T-helper 17 cell (primary cell): ENCODE data around the gene EFL1. TPM values are rescaled to one million over a fixed set of nuclear protein-coding genes. Genes with fewer than 3 reads are reported as not detected.
A peak's percentile ranks its signal among the peaks of the same experiment; 100 is the strongest.
"Not testable (repeated sequence)": the region's sequence is repeated elsewhere in the genome, so short reads cannot be mapped to it uniquely, and the experiment has no call there.

Experiments used
- ATAC-seq: fragments of 150-1000 bp; cut with Tn5 transposase; 2 replicates; pipeline ENCODE4 v1.10.0; 2021; ENCODE audit warnings: mild to moderate bottlenecking, moderate library complexity
- DNase-seq, 3 donors: peaks; one replicate each; pipeline versions ENCODE4 v3.0.0 to v3.0.0-alpha.2; 2020 to 2021
- H3K9me3 ChIP-seq: one replicate; pipeline ENCODE4 v1.7.0; 2013; ENCODE audit warnings: low read length, mild to moderate bottlenecking; ENCODE audit not compliant: control insufficient read depth, poor library complexity, severe bottlenecking
- H3K27ac Mint-ChIP-seq: one replicate; pipeline ENCODE4 v1.8.0; 2022; ENCODE audit warnings: mild to moderate bottlenecking, moderate library complexity, mixed read lengths
- H3K27me3 Mint-ChIP-seq: one replicate; pipeline ENCODE4 v1.8.0; 2022; ENCODE audit warnings: mixed read lengths
- H3K36me3 Mint-ChIP-seq: one replicate; pipeline ENCODE4 v1.8.0; 2022; ENCODE audit warnings: low read depth, mixed read lengths
- H3K4me1 Mint-ChIP-seq: one replicate; pipeline ENCODE4 v1.8.0; 2022; ENCODE audit warnings: mild to moderate bottlenecking, mixed read lengths
- H3K4me3 Mint-ChIP-seq: one replicate; pipeline ENCODE4 v1.8.0; 2022; ENCODE audit warnings: mild to moderate bottlenecking, moderate library complexity, mixed read lengths
- total RNA-seq, 4 donors: library from RNA in 2 of 4; stranded (reverse) in 2 of 4; gene quantifications; one replicate each; pipeline ENCODE4 v1.2.3 and lab custom pipeline; 2022 to 2026

EFL1 gene
- total RNA-seq, 2 donors from 2014 or later: 9.2 to 10.4 TPM

DNA sequence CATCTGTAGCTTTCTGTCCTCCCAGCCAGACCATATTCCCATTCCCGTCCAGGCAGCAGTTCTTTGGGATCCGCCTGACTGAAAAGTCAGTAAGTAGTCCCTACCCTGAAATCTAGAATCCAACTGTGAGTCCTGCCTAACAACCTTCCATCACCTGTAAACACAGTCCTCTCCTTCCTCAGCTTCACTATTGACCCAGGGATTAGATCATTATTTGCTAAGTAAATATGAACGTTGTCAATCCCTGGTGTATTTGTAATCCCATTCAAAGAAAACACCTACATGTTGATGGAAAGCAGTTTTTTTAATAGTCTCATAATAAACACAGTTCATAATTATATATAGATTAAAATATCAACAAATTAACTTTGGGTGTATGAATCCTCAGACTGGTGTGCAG lies 816 bp upstream of the EFL1 start:
- Mint-ChIP-seq H3K27ac (peak overlapping the region; percentile 82), H3K27me3 (peaks cover 14% of the 10 kb centered on the region), H3K4me3 (peak overlapping the region; percentile 95), H3K36me3 (peaks cover 7% of the 10 kb centered on the region), H3K4me1 (peaks cover 27% of the 10 kb centered on the region)
- no peaks in the 10 kb centered on the region for H3K9me3 ChIP-seq
- DNase-seq (no peak), ATAC-seq (no peak)

DNA sequence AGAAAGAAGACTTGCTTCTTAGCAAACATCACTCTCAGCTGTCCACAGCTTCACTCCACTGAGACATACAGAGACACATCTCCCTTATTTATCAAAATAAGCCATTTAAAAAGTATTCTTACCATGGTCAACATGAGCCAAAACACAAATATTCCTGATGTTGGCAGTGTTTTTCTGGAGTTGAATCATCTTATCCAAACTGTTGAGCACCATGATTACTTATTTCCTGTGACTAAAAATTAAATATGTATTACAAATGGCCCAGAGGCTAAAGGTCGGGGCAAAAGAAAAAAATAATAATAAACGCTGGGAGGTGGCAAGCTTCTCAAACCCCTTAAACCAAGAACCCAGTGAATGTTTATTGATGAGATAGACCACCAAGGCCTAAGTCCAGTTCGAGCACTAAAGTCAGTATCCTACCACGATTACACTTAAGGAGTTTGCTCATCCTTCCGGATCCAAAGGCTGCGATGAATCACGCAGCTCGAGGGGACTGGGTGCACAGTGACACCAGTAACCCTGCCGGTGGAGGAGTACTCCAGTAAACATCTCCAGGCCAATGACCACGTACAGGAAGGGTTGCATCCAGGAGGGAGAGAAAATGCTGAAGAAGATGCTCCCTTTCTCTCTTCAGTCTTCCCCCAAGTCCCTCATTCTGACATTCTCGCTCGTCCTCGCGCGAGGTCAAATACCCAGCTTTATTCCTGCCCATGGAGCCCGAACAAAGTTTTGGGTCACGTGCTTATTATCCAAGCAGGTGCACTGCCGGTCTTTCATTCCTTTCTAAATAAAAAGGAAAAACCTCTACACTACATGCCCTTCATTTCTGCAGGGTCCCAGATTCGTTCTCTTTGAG lies 740 bp downstream of the EFL1 start:
- peak overlapping the region; percentile 82 for H3K27ac Mint-ChIP-seq
- H3K4me3 Mint-ChIP-seq: peak overlapping the region; percentile 95
- H3K36me3 Mint-ChIP-seq, H3K27me3 Mint-ChIP-seq, H3K9me3 ChIP-seq, ATAC-seq: not testable (repeated sequence)
- peak in 1 of 3 donors; percentile 11 for DNase-seq
- H3K4me1 Mint-ChIP-seq: peaks cover 29% of the 10 kb centered on the region

DNA sequence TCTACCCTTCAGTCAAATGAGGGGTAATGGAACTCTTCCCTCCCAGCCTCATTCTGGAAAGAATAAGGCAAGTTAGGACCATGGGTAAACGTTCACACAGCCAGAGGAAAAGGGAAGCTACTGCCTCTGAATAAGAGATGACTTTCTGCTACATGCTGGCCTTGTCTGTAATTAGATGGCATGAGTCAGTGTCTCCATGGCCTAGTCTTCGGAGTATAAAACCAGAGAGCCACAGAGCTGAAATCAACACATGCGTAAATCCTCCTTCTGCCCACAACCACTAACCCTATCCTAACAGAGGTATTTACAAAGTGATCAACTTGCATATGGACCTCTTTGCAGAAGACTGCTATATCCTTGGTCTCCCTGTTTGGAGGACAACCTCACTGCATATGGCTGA lies 14.3 kb downstream of the EFL1 start:
- not testable (repeated sequence) for H3K27me3 Mint-ChIP-seq, DNase-seq, H3K27ac Mint-ChIP-seq, H3K4me3 Mint-ChIP-seq, ATAC-seq, H3K9me3 ChIP-seq
- H3K36me3 Mint-ChIP-seq: peaks cover 11% of the 10 kb centered on the region
- peaks cover 16% of the 10 kb centered on the region for H3K4me1 Mint-ChIP-seq

DNA sequence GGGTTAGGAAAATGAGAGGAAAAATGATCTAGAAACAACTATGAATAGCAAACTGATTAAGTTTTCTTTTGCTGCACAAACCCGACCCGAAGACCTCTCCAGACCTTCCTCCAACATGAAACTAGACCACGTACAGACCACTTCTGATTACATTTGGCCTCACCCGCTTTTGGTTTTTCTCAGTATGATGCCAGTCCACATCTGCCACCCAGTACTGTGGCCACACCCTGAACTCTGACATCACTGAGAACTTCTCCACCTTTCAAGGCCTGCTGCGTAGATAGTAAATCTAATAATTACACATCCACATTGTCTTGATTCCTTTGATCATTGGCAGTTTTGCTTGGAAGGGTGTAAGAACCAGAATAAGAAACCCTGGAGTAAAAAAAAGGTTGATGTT lies 16.6 kb downstream of the EFL1 start:
- Mint-ChIP-seq H3K36me3 (peaks cover 13% of the 10 kb centered on the region), H3K4me1 (peaks cover 17% of the 10 kb centered on the region)
- not testable (repeated sequence) for H3K27ac Mint-ChIP-seq, ATAC-seq, H3K9me3 ChIP-seq, H3K4me3 Mint-ChIP-seq, DNase-seq, H3K27me3 Mint-ChIP-seq

GRCh38 chr15:82243644-82244043 lies 18.9 kb downstream of the EFL1 start:
- Mint-ChIP-seq H3K27ac (peak overlapping the region; percentile 6), H3K4me1 (peaks cover 25% of the 10 kb centered on the region), H3K36me3 (peaks cover 23% of the 10 kb centered on the region)
- H3K27me3 Mint-ChIP-seq, H3K9me3 ChIP-seq, DNase-seq, H3K4me3 Mint-ChIP-seq, ATAC-seq: not testable (repeated sequence)

- H3K27me3 Mint-ChIP-seq, DNase-seq, H3K27ac Mint-ChIP-seq, ATAC-seq, H3K9me3 ChIP-seq, H3K4me3 Mint-ChIP-seq: not testable (repeated sequence)
- Mint-ChIP-seq H3K36me3 (peaks cover 22% of the 10 kb centered on the region), H3K4me1 (peaks cover 25% of the 10 kb centered on the region)
Observed at GRCh38 chr15:82241836-82242499, 20.6 kb downstream of the EFL1 start.

DNA sequence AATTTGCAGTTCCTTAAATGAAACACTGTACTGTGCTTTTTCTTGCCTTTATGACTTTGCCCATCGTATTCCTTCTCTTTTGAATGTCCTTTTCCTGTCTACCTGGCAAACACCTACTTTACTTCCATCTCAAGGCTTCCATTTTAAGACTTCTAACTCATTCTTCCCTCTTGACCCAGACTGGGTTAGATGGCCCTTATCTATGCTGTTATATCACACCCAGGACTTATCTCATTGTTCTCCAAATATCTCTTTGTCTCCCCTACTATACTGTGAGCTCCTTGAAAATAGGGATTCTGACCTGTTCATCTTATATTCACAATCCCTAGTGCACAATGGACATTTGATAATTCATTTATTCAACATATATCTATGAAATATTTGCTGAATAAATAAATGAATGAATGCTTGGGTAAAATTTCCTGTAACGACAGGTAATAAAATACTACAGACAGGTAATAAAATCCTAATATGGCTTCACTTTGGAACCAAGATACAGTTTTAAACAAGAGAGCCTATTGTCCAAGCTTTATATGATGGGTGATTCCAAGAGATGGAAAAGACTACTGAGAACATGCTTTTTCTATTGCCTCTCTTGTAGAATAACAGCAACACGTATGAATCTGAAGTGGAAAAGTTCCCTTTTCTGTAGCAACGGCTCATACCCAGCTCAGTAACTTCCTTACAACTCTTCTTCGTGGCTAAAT lies 22.7 kb downstream of the EFL1 start:
- H3K27ac Mint-ChIP-seq: no peak overlapping the region

GRCh38 chr15:82237944-82238534 lies 24.5 kb downstream of the EFL1 start:
- H3K4me1 Mint-ChIP-seq: peaks cover 15% of the 10 kb centered on the region
- not testable (repeated sequence) for H3K27me3 Mint-ChIP-seq, DNase-seq, H3K27ac Mint-ChIP-seq, H3K9me3 ChIP-seq, ATAC-seq, H3K4me3 Mint-ChIP-seq
- H3K36me3 Mint-ChIP-seq: peaks cover 11% of the 10 kb centered on the region

More for the DNA sequence above, 22.7 kb downstream of the EFL1 start:
- H3K4me1 Mint-ChIP-seq: peaks cover 14% of the 10 kb centered on the region
- no peak for DNase-seq
- H3K4me3 Mint-ChIP-seq: no peak overlapping the region
- no peak for ATAC-seq
- peaks cover 15% of the 10 kb centered on the region for H3K36me3 Mint-ChIP-seq
- H3K27me3 Mint-ChIP-seq: no peaks in the 10 kb centered on the region
- no peaks in the 10 kb centered on the region for H3K9me3 ChIP-seq

DNA sequence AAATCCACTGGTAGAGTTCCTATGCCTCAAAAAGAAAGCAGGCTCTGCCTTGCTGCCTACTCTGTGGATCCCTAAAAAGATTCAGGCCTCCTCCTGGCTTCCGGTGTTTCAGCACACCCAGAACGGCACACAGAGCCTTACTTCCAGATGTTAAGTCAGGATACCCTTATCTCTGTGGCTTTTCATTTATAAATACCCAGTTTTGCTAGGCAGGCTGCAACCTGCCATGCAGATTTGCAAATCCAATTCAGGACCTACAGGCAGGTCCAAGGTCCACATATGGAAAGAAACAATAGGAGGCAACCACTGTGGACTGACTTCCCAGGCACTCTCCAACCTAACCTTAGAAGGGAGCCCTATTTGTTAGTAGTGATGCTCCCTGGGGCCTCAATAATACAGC lies 30.7 kb downstream of the EFL1 start:
- DNase-seq (no peak), ATAC-seq (no peak)
- peaks cover 7% of the 10 kb centered on the region for H3K36me3 Mint-ChIP-seq
- peaks cover 4% of the 10 kb centered on the region for H3K4me1 Mint-ChIP-seq
- H3K4me3 Mint-ChIP-seq: no peak overlapping the region
- no peaks in the 10 kb centered on the region for H3K27me3 Mint-ChIP-seq
- H3K9me3 ChIP-seq: no peaks in the 10 kb centered on the region
- no peak overlapping the region for H3K27ac Mint-ChIP-seq

DNA sequence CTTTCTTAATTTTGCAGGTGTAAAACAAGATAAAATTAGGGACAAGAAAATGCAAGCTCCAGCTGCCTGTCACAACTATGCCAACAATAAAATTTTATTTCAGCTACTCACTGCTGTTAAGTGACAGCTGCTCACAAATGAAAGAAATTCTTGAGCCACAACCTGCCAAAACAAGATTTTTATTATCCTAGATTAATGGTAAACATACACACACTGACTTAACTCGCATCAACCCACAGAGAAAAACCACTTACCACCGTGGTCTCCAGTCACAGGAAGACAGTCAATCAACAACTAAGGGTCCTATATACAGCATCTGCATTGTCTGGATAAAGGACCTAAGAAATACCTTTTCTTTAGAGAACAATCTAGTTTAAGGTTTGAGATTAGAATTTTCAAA lies 31.3 kb downstream of the EFL1 start:
- DNase-seq (no peak), ATAC-seq (no peak)
- Mint-ChIP-seq H3K4me3 (no peak overlapping the region), H3K27me3 (no peaks in the 10 kb centered on the region), H3K27ac (no peak overlapping the region), H3K36me3 (peaks cover 13% of the 10 kb centered on the region), H3K4me1 (peaks cover 8% of the 10 kb centered on the region)
- no peaks in the 10 kb centered on the region for H3K9me3 ChIP-seq

GRCh38 chr15:82228750-82229149 lies 33.8 kb downstream of the EFL1 start:
- no peaks in the 10 kb centered on the region for H3K27me3 Mint-ChIP-seq
- H3K36me3 Mint-ChIP-seq: peaks cover 16% of the 10 kb centered on the region
- H3K4me1 Mint-ChIP-seq: peaks cover 5% of the 10 kb centered on the region
- no peaks in the 10 kb centered on the region for H3K9me3 ChIP-seq
- no peak overlapping the region for H3K27ac Mint-ChIP-seq
- H3K4me3 Mint-ChIP-seq: no peak overlapping the region
- DNase-seq: no peak
- ATAC-seq: no peak

DNA sequence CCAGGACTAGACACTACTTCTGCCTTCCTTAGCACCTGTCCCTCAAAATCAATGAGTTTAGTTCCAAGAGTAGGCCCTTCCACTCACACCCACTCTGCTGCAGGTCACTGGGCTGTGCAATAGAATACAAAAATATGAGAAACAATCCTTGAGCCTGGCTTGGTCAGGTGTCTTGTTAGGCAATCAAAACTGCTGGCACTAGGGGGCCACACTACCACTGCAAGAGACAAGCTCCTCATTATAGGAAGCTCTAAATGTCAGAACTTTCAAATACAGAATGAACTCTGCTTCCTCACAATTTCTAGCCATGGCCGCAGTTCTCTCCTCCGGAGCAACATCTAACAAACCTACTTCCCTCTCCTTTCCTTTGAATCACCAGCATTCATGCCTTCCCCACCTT lies 41.0 kb downstream of the EFL1 start:
- not testable (repeated sequence) for ATAC-seq, DNase-seq, H3K9me3 ChIP-seq, H3K27me3 Mint-ChIP-seq, H3K4me3 Mint-ChIP-seq, H3K4me1 Mint-ChIP-seq
- H3K36me3 Mint-ChIP-seq: peaks cover 13% of the 10 kb centered on the region
- peak overlapping the region; percentile 54 for H3K27ac Mint-ChIP-seq

- DNase-seq, H3K4me1 Mint-ChIP-seq, ATAC-seq, H3K27me3 Mint-ChIP-seq, H3K27ac Mint-ChIP-seq, H3K4me3 Mint-ChIP-seq, H3K9me3 ChIP-seq: not testable (repeated sequence)
- peaks cover 12% of the 10 kb centered on the region for H3K36me3 Mint-ChIP-seq
Observed at GRCh38 chr15:82216092-82216491, 46.4 kb downstream of the EFL1 start.
